ENCODE data around the gene POLR3B. TPM values are rescaled to one million over a fixed set of nuclear protein-coding genes. Genes with fewer than 3 reads are reported as not detected.
"Not testable (repeated sequence)": the region's sequence is repeated elsewhere in the genome, so short reads cannot be mapped to it uniquely, and the experiment has no call there.

Gene POLR3B
- total RNA-seq, 1 experiment from 2014 or later = 14.8 TPM

DNA sequence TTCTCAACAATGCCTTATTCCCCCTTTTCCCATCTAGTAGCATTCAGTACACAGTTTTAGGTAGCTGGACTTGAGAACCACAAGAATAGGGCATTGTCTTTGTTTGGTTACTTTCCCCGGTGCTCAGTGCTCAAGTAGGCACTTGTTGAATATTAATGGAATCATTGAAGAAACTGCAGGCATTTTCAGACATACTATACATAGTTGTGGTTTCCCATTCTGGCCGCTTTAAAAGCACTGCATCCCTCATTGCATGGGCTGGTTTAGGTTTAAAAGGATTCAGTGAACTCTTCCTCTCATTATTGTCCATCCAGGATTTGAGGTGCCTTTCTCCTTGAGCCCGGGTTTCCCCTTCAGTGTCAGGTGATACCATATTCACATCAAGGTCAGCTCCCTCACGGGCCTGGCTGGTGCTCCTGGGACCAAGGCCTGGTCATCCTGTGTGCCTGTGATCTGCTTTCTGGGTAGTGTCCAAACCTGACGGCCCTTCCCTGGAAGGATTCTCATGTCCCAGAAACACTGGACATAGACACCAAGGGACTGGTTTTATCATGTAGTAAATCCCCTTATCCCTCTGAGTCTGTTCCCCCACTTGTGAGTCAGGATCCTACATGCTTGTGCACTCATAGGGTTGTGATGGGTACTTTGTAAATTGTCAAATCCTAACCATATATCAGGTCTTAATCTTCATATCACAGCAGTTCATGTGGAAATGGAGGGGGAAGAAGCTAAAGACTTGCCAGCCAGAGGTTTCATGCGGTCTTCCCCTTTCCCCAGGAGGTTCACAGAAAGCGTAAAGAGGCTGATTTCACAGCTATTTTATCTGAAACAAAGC lies 47.7 kb upstream of the POLR3B start:
- no TSS peak for BruUV-seq (replicated peaks)
- H3K4me3 ChIP-seq (ENCODE audit: low read depth, low read length, poor library complexity, severe bottlenecking) = no peak overlapping the region
- no peaks in the 10 kb centered on the region for H3K9me3 ChIP-seq (ENCODE audit: low read depth, low read length, poor library complexity, severe bottlenecking)
- no peak overlapping the region for H3K27ac ChIP-seq (ENCODE audit: low read depth, low read length, poor library complexity, severe bottlenecking)
- CTCF ChIA-PET = no interaction called here
- peaks cover 3% of the 10 kb centered on the region for H3K27me3 ChIP-seq (replicated peaks; ENCODE audit: insufficient read depth, low read depth, low read length, poor library complexity)
- POLR2A ChIA-PET (ENCODE audit: low non-redundant PET) = no interaction called here
- no peaks in the 10 kb centered on the region for H3K36me3 ChIP-seq (ENCODE audit: insufficient read depth, low read length, poor library complexity, severe bottlenecking)
- DNase-seq (ENCODE audit: low spot score) = no peak
- no peaks in the 10 kb centered on the region for H3K4me1 ChIP-seq (ENCODE audit: insufficient read depth, low read length, poor library complexity, severe bottlenecking)
- TF ChIP-seq CTCF (conservative IDR thresholded peaks at IDR 0.05; ENCODE audit: low read depth, low read length) (no peak), EZH2 (IDR thresholded peaks at IDR 0.05; ENCODE audit: borderline replicate concordance, low read depth, low read length, poor library complexity, severe bottlenecking) (no peak)
- intact Hi-C loops (cut with micrococcal nuclease; ENCODE audit: unreplicated experiment) = no loop called here

DNA sequence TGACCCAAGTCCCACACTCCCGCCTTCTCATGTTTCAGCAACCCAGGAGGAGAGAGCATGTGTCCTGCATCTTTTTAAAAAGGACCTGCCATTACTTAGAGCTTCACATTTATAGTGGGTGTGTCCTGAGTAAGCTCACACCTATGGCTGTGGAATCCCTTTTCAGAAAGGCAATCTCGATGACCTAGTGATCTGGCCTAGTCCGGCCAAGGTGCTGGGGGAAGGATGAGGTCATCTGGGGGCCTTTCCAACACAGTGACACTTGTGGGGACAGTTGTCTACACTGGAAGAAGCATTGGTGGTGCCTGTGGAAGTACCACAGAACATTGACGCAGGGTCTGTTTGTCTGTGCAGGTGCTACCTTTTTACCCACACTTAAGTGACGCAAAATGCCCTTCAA lies 46.9 kb upstream of the POLR3B start:
- no peaks in the 10 kb centered on the region for H3K4me1 ChIP-seq (ENCODE audit: insufficient read depth, low read length, poor library complexity, severe bottlenecking)
- no peaks in the 10 kb centered on the region for H3K36me3 ChIP-seq (ENCODE audit: insufficient read depth, low read length, poor library complexity, severe bottlenecking)
- H3K4me3 ChIP-seq (ENCODE audit: low read depth, low read length, poor library complexity, severe bottlenecking) = no peak overlapping the region
- TF ChIP-seq CTCF (conservative IDR thresholded peaks at IDR 0.05; ENCODE audit: low read depth, low read length) = no peak
- TF ChIP-seq EZH2 (IDR thresholded peaks at IDR 0.05; ENCODE audit: borderline replicate concordance, low read depth, low read length, poor library complexity, severe bottlenecking) = no peak
- H3K27me3 ChIP-seq (replicated peaks; ENCODE audit: insufficient read depth, low read depth, low read length, poor library complexity) = peaks cover 3% of the 10 kb centered on the region
- no peak overlapping the region for H3K27ac ChIP-seq (ENCODE audit: low read depth, low read length, poor library complexity, severe bottlenecking)
- ChIA-PET CTCF (no interaction called here), POLR2A (ENCODE audit: low non-redundant PET) (no interaction called here)
- intact Hi-C loops (cut with micrococcal nuclease; ENCODE audit: unreplicated experiment) = no loop called here
- no TSS peak for BruUV-seq (replicated peaks)
- H3K9me3 ChIP-seq (ENCODE audit: low read depth, low read length, poor library complexity, severe bottlenecking) = no peaks in the 10 kb centered on the region
- no peak for DNase-seq (ENCODE audit: low spot score)

DNA sequence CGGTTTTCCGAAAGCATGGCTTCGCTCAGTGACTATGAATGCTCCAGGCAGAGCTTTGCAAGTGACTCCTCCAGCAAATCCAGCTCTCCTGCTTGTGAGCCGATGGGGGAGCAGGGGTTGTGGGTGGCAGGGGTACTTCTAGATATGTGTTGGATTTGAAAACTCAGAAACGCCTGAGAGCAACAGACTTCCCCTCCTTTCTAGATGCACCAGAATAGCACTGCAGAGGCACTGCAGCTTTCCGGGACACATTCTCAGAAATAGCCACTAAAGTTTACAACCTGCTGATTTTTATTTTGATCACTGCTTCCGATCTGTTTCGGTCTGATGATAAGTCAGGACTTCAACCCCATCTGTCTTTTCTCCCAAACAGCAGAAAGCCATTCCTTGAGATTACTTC lies 46.4 kb upstream of the POLR3B start:
- intact Hi-C loops (cut with micrococcal nuclease; ENCODE audit: unreplicated experiment) = no loop called here
- peaks cover 3% of the 10 kb centered on the region for H3K27me3 ChIP-seq (replicated peaks; ENCODE audit: insufficient read depth, low read depth, low read length, poor library complexity)
- ChIA-PET POLR2A (ENCODE audit: low non-redundant PET) (no interaction called here), CTCF (no interaction called here)
- no peaks in the 10 kb centered on the region for H3K9me3 ChIP-seq (ENCODE audit: low read depth, low read length, poor library complexity, severe bottlenecking)
- H3K4me3 ChIP-seq (ENCODE audit: low read depth, low read length, poor library complexity, severe bottlenecking) = no peak overlapping the region
- no TSS peak for BruUV-seq (replicated peaks)
- H3K36me3 ChIP-seq (ENCODE audit: insufficient read depth, low read length, poor library complexity, severe bottlenecking) = no peaks in the 10 kb centered on the region
- no peak for DNase-seq (ENCODE audit: low spot score)
- TF ChIP-seq CTCF (conservative IDR thresholded peaks at IDR 0.05; ENCODE audit: low read depth, low read length) (no peak), EZH2 (IDR thresholded peaks at IDR 0.05; ENCODE audit: borderline replicate concordance, low read depth, low read length, poor library complexity, severe bottlenecking) (no peak)
- H3K4me1 ChIP-seq (ENCODE audit: insufficient read depth, low read length, poor library complexity, severe bottlenecking) = no peaks in the 10 kb centered on the region
- H3K27ac ChIP-seq (ENCODE audit: low read depth, low read length, poor library complexity, severe bottlenecking) = no peak overlapping the region

- CTCF ChIA-PET; H3K9me3 ChIP-seq (ENCODE audit: low read depth, low read length, poor library complexity, severe bottlenecking); DNase-seq (ENCODE audit: low spot score); H3K27me3 ChIP-seq (replicated peaks; ENCODE audit: insufficient read depth, low read depth, low read length, poor library complexity); H3K4me1 ChIP-seq (ENCODE audit: insufficient read depth, low read length, poor library complexity, severe bottlenecking); BruUV-seq (replicated peaks); H3K27ac ChIP-seq (ENCODE audit: low read depth, low read length, poor library complexity, severe bottlenecking); POLR2A ChIA-PET (ENCODE audit: low non-redundant PET); intact Hi-C loops (cut with micrococcal nuclease; ENCODE audit: unreplicated experiment); H3K4me3 ChIP-seq (ENCODE audit: low read depth, low read length, poor library complexity, severe bottlenecking); H3K36me3 ChIP-seq (ENCODE audit: insufficient read depth, low read length, poor library complexity, severe bottlenecking): not testable (repeated sequence)
These were observed 44.1 kb upstream of the POLR3B start for GRCh38 chr12:106313413-106313812.
